HL-60 (cell line): ENCODE data around the gene OOSP4B.
"Not testable (repeated sequence)": the region's sequence is repeated elsewhere in the genome, so short reads cannot be mapped to it uniquely, and the experiment has no call there.

ENCODE experiments used
- DNase-seq, 2 experiments: peaks; one replicate each; pipeline ENCODE4 v3.0.0-alpha.2; 2010 to 2020; ENCODE audit warnings: low read depth in 1 of 2, low spot score in 1 of 2
- H3K27ac ChIP-seq: fragments of 250-450 bp; sonication (Bioruptor Pico); replicated peaks from 2 replicates; pipeline ENCODE4 v1.5.1; 2020; ENCODE audit warnings: mild to moderate bottlenecking, moderate library complexity
- H3K27me3 ChIP-seq: fragments of 250-450 bp; sonication (Bioruptor Pico); 2 replicates; pipeline ENCODE4 v1.5.1; 2021; ENCODE audit warnings: mild to moderate bottlenecking, moderate library complexity; ENCODE audit not compliant: insufficient read depth, poor library complexity, severe bottlenecking
- H3K4me3 ChIP-seq: replicated peaks from 2 replicates; pipeline ENCODE4 v1.5.1; 2011; ENCODE audit warnings: mild to moderate bottlenecking, control low read depth, low read length; ENCODE audit not compliant: insufficient read depth
- CTCF ChIP-seq: IDR thresholded peaks from one replicate; pipeline ENCODE4 v1.5.1; 2011; ENCODE audit warnings: low read length, control low read depth, inconsistent platforms; ENCODE audit not compliant: insufficient read depth
- GABPA ChIP-seq: IDR thresholded peaks from 2 replicates; pipeline ENCODE4 v1.6.1; 2012; ENCODE audit warnings: low read depth
- POLR2AphosphoS5 ChIP-seq: IDR thresholded peaks from 2 replicates; pipeline ENCODE4 v1.6.1; 2012; ENCODE audit warnings: low read depth
- SPI1 ChIP-seq: IDR thresholded peaks from 2 replicates; pipeline ENCODE4 v1.6.1; 2012; ENCODE audit warnings: low read depth, mild to moderate bottlenecking, borderline replicate concordance
- TF ChIP-seq, protein P1 (sequence below): IDR thresholded peaks from 2 replicates; pipeline ENCODE4 v1.6.1; 2012; ENCODE audit warnings: low read depth; ENCODE audit not compliant: insufficient replicate concordance

Gene OOSP4B

GRCh38 chr11:60029015-60029632 lies 12.1 kb downstream of the OOSP4B start:
- no peak overlapping the region for H3K27ac ChIP-seq
- no peak for DNase-seq
- TF ChIP-seq CTCF (no peak), GABPA (no peak), POLR2AphosphoS5 (no peak), SPI1 (no peak)
- TF ChIP-seq, protein P1, sequence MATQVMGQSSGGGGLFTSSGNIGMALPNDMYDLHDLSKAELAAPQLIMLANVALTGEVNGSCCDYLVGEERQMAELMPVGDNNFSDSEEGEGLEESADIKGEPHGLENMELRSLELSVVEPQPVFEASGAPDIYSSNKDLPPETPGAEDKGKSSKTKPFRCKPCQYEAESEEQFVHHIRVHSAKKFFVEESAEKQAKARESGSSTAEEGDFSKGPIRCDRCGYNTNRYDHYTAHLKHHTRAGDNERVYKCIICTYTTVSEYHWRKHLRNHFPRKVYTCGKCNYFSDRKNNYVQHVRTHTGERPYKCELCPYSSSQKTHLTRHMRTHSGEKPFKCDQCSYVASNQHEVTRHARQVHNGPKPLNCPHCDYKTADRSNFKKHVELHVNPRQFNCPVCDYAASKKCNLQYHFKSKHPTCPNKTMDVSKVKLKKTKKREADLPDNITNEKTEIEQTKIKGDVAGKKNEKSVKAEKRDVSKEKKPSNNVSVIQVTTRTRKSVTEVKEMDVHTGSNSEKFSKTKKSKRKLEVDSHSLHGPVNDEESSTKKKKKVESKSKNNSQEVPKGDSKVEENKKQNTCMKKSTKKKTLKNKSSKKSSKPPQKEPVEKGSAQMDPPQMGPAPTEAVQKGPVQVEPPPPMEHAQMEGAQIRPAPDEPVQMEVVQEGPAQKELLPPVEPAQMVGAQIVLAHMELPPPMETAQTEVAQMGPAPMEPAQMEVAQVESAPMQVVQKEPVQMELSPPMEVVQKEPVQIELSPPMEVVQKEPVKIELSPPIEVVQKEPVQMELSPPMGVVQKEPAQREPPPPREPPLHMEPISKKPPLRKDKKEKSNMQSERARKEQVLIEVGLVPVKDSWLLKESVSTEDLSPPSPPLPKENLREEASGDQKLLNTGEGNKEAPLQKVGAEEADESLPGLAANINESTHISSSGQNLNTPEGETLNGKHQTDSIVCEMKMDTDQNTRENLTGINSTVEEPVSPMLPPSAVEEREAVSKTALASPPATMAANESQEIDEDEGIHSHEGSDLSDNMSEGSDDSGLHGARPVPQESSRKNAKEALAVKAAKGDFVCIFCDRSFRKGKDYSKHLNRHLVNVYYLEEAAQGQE, result no peak
- H3K4me3 ChIP-seq, result no peak overlapping the region
- H3K27me3 ChIP-seq, result no peaks in the 10 kb centered on the region

DNA sequence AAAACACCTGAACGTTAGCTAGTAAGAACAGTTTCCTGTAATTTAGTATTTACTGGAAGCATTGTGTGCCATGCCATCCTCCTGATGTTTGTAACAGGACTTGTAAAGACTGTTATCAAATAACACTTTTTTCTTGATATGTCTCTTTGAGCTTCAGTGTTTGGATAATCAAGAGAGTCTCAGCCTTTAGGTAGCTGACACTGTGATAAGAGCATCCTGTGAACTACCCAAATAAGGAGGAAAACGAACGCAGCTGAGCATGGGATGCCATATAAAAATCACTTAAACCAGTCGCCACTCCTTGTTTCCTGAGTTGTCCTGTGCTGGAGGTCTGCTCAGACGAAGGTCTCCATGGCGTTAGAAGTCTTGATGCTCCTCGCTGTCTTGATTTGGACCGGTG lies 23.1 kb downstream of the OOSP4B start, which contains the start of gene OOSP2:
OOSP2 (plus strand) TSS at position 301 of the 400 bp plus-strand sequence; CDS start at position 352, 51 bp downstream.
- TF ChIP-seq CTCF, result no peak
- TF ChIP-seq GABPA, result no peak
- no peak for TF ChIP-seq SPI1

GRCh38 chr11:60050422-60050821 lies 33.4 kb downstream of the OOSP4B start:
- not testable (repeated sequence) for H3K27me3 ChIP-seq, H3K4me3 ChIP-seq, H3K27ac ChIP-seq, DNase-seq

More for the DNA sequence above, 23.1 kb downstream of the OOSP4B start, which contains the start of gene OOSP2:
- no peak for DNase-seq
- Histone ChIP-seq H3K4me3 (no peak within 1 kb of the TSS), H3K27me3 (no peaks in the 10 kb centered on the region), H3K27ac (no peak within 1 kb of the TSS)

GRCh38 chr11:60050839-60051238 lies 33.9 kb downstream of the OOSP4B start:
- H3K4me3 ChIP-seq, H3K27me3 ChIP-seq, DNase-seq, H3K27ac ChIP-seq: not testable (repeated sequence)

DNA sequence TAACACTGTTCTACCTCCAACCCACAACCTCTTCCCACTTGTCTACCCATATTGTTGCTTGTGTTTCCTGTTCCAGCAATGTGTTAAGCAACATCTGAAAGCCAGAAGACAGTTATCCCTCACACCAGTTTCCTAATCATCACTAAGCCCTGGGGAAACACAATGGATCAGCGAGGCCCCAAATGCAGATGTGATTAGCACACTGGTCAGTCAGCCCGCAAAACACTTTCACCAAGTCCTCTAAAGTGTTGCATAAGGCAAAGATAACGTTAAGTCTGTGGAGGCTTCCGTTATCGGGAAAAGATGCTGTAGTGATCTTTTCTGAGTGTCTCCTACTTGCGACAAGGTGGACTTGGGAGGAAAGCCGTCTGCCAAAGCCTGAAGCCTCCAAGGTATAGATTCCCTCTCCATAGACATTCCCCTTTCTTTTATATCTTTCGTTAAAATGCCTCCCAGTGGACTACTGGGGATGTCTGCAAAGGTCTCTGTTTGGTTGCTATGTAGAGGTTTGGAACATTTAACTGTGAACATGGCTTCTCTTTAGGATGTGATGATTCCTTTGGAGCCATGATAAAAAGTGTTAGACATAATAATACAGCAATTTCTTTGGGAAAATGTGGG lies 39.5 kb downstream of the OOSP4B start, which contains the start of gene MS4A3:
MS4A3 (plus strand) TSS at position 317 of the 621 bp plus-strand sequence. CDS start 4,496 bp downstream, outside the sequence.
- H3K27me3 ChIP-seq, result no peaks in the 10 kb centered on the region

More for the DNA sequence above, 39.5 kb downstream of the OOSP4B start, which contains the start of gene MS4A3:
- peak; percentile 96 to 99 for DNase-seq
- Histone ChIP-seq H3K4me3 (peak within 1 kb of the TSS; percentile 60), H3K27ac (peak within 1 kb of the TSS; percentile 95)
- TF ChIP-seq, protein P1, result no peak
- peak; percentile 47; the same call in 1 of the 2 replicates for TF ChIP-seq SPI1
- TF ChIP-seq GABPA, result peak; percentile 40; the same call in 1 of the 2 replicates
- TF ChIP-seq CTCF, result no peak
- peak; percentile 99 for TF ChIP-seq POLR2AphosphoS5
